Sigmoid colon (tissue), 4 donors: ENCODE results near the gene OAS1.

Source experiments
- CTCF ChIP-seq, 4 experiments: fragments of 450-650 bp in 3 of 4; fragments of 200-600 bp in 1 of 4; IDR thresholded peaks; one replicate each; pipeline ENCODE4 v1.5.1; 2016 to 2019; ENCODE audit warnings: antibody characterized with exemption in 4 of 4, mild to moderate bottlenecking in 3 of 4, moderate library complexity in 2 of 4
- EP300 ChIP-seq, 4 donors: sonication (generic); formaldehyde crosslinking; IDR thresholded peaks; one replicate each; pipeline ENCODE4 v1.6.1; 2017; ENCODE audit warnings: antibody characterized with exemption in 4 of 4
- POLR2A ChIP-seq, 2 donors: fragments of 450-650 bp; IDR thresholded peaks; one replicate each; pipeline ENCODE4 v1.6.1; 2016; ENCODE audit warnings: antibody characterized with exemption in 2 of 2, mild to moderate bottlenecking in 2 of 2, moderate library complexity in 2 of 2
- POLR2AphosphoS5 ChIP-seq, 4 donors: sonication (generic); formaldehyde crosslinking; IDR thresholded peaks; one replicate each; pipeline ENCODE4 v1.6.1; 2017; ENCODE audit warnings: antibody characterized with exemption in 4 of 4

- TF ChIP-seq CTCF (IDR thresholded peaks at IDR 0.05) (no peak), EP300 (IDR thresholded peaks at IDR 0.05) (no peak), POLR2A (IDR thresholded peaks at IDR 0.05) (no peak), POLR2AphosphoS5 (IDR thresholded peaks at IDR 0.05) (no peak)
Observed at GRCh38 chr12:112881602-112882001, 25.2 kb upstream of the OAS1 start.
